Pancreas (tissue), 10 donors: ENCODE measurements around the gene HIF1A. TPM values are rescaled to one million over a fixed set of nuclear protein-coding genes. Genes with fewer than 3 reads are reported as not detected.
"Not testable (repeated sequence)": the region's sequence is repeated elsewhere in the genome, so short reads cannot be mapped to it uniquely, and the experiment has no call there.

ENCODE experiments used
- ATAC-seq, 4 donors: fragments of 200-7000 bp; cut with Tn5 transposase; one replicate each; pipeline versions ENCODE4 v1.8.0 to v1.9.1; 2020; ENCODE audit warnings: mild to moderate bottlenecking in 4 of 4, moderate library complexity in 4 of 4
- DNase-seq, 6 donors: peaks; one replicate each; pipeline ENCODE4 v3.0.0-alpha.2; 2020
- FAIRE-seq: peaks from 2 replicates; lab custom pipeline; 2012; peaks lifted over from hg19 to GRCh38; lab: Jason Lieb, UNC
- H3K27ac ChIP-seq, 4 donors: fragments of 200-600 bp; sonication (generic); 1 replicate in 3 of 4; 2 replicates in 1 of 4; pipeline versions ENCODE4 v1.5.0 to v1.8.0; 2020
- H3K27me3 ChIP-seq, 4 donors: fragments of 200-600 bp; one replicate each; pipeline ENCODE4 v1.8.0; 2021
- H3K36me3 ChIP-seq, 3 donors: fragments of 200-600 bp; sonication (generic) in 1 of 3; one replicate each; pipeline versions ENCODE4 v1.5.0 to v1.8.0; 2020 to 2021
- H3K4me1 ChIP-seq, 3 donors: fragments of 200-600 bp; one replicate each; pipeline ENCODE4 v1.8.0; 2021
- H3K4me3 ChIP-seq, 4 donors: fragments of 200-600 bp; sonication (generic) in 2 of 4; one replicate each; pipeline versions ENCODE4 v1.5.0 to v1.8.0; 2020 to 2021
- H3K9me3 ChIP-seq, 4 donors: fragments of 200-600 bp; one replicate each; pipeline ENCODE4 v1.8.0; 2021
- CTCF ChIP-seq, 4 donors: fragments of 200-600 bp; sonication (generic) in 3 of 4; IDR thresholded peaks; one replicate each; pipeline versions ENCODE4 v1.5.0 to v1.8.0; 2021; ENCODE audit warnings: antibody characterized with exemption in 4 of 4
- WGBS, 2 donors: extraction: QIAGEN DNeasy Blood & Tissue Kit; methylation state at CpG; one replicate each; pipeline ENCODE4 v1.1.7; 2013; 5-methylcytosine and 5-hydroxymethylcytosine counted together
- intact Hi-C, 3 donors: fragments of 100-400 bp; cut with DNase I; formaldehyde crosslinking; loops; one replicate each; pipeline versions ENCODE4 v1.11.1 to v1.14.2; 2022
- polyA plus RNA-seq, 2 donors: library from polyadenylated mRNA; stranded (reverse); fragments of 200-250 nt; gene quantifications; one replicate each; pipeline ENCODE4 v1.2.3, GENCODE V29; 2013
- total RNA-seq, 6 donors: library from RNA; stranded (reverse); fragmentation: NEBNext Ultra II Directional in 4 of 6; extraction: Animal tissue kit (Norgen Biotek cat#: 25700) in 4 of 6; gene quantifications; one replicate each; pipeline versions ENCODE4 v1.2.1 to v1.2.4, GENCODE V29; 2021 to 2023
- donor health status: healthy with polysubstance abuse.
- donor health status: DM: no; HTN: no; CAD: no; lungs with moderate emphysema.
- donor health status: DM: no; HTN: no; CAD: no.
- donor health status: control.
- donor health status: control.
- donor health status: Bipolar disorder and iron deficiency.
- donor health status: DM: yes; HTN: yes; CAD: no.
- donor health status: DM: no; HTN: no; CAD: no.
- donor health status: DM: no; HTN: no; CAD: no.
- donor health status: DM: yes; HTN: yes; CAD: no.

Gene HIF1A
- total and polyA plus RNA-seq, 8 donors, result 10.6 to 97.4 (median 27.0) TPM

DNA sequence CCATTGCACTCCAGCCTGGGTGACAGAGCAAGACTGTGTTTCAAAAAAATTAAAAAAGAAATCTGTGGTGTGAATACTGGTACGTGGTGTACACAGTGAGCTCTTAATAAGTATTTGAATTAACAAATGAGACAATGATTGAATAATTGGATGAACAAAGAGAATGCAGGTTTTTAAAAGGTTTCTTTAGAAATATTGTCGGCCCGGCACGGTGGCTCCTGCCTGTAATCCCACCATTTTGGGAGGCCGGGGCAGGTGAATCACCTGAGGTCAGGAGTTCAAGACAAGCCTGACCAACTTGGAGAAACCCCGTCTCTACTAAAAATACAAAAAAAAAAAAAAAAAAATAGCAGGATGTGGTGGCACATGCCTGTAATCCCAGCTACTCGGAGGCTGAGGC, 6.6 kb downstream of the HIF1A start:
- no peak overlapping the region for H3K27ac ChIP-seq
- no peak for DNase-seq
- H3K4me1 ChIP-seq, result peaks cover 0 to 29% (median 17%) of the 10 kb centered on the region in 3 donors
- no peak for FAIRE-seq
- TF ChIP-seq CTCF (IDR thresholded peaks at IDR 0.05), result no peak
- H3K9me3 ChIP-seq, result no peaks in the 10 kb centered on the region
- ATAC-seq, result no peak
- no peak overlapping the region for H3K4me3 ChIP-seq
- WGBS, 2 donors, result 82 to 90% methylated on average over 7 of the region's 7 CpGs
- intact Hi-C loops, result no loop called here
- no peaks in the 10 kb centered on the region for H3K27me3 ChIP-seq
- H3K36me3 ChIP-seq, result no peaks in the 10 kb centered on the region

DNA sequence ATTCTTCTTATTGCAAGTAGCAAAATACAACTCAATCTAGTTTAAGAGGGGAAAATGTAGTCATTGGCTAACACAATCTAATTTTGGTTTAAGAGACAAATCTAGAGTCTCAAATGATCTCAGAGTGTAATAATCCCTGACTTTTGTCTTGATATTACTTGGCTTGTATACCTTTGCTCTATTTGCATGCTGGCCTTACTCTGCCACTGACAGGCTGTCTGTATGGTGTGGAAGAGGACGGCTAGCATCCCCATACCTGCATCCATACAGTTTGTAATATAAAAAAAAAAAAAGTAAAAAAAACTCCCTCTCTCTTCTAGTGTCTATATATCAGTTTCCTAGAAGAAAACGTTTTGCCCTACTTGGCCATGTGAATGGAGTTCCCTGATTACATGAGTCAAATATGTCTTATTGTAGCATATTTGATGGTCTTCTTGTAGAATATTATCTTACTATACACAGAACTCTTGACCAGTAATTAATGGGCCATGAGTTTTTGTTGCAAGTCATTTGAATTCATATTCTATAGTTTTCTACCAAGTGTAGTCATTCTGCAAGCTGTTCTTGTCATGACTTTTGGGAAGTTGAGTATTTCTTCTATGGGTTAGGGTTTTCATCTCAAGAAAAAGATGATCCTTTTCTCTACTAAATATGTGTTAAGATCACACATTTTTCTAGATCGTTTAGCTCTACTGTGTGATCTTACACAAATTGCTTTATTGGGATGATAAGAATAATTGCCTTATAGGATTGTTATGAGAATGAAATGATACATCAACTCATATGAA, 8.2 kb downstream of the HIF1A start:
- Histone ChIP-seq H3K9me3 (no peaks in the 10 kb centered on the region), H3K4me3 (no peak overlapping the region), H3K27me3 (no peaks in the 10 kb centered on the region), H3K27ac (no peak overlapping the region), H3K36me3 (no peaks in the 10 kb centered on the region), H3K4me1 (peaks cover 0 to 25% (median 8%) of the 10 kb centered on the region in 3 donors)
- no peak for FAIRE-seq
- no peak for TF ChIP-seq CTCF (IDR thresholded peaks at IDR 0.05)
- WGBS, 2 donors, result 50 to 52% methylated on average over 3 of the region's 3 CpGs
- no peak for ATAC-seq
- DNase-seq, result no peak
- intact Hi-C loops, result no loop called here

DNA sequence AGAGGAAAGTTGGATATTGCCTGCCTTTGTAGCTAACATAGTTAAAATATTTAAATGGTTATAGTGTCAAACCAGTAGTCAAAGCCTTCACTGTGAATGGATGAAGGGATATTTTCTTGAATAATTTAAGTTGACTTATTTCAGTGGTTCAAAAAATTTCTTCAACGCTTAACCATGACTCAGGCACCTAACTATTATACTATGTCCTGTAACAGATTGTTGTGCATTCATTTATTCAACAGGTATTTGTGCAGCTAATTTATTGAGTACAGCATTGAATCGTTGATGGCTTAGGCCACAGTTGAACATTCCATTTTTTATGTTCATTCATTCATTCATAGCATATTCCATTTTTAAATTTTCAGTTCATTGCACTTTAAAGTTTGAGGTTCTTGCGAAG, 9.2 kb downstream of the HIF1A start:
- Histone ChIP-seq H3K27ac (no peak overlapping the region), H3K4me3 (no peak overlapping the region), H3K4me1 (peaks cover 0 to 28% (median 6%) of the 10 kb centered on the region in 3 donors), H3K27me3 (no peaks in the 10 kb centered on the region), H3K36me3 (no peaks in the 10 kb centered on the region), H3K9me3 (no peaks in the 10 kb centered on the region)
- WGBS, 2 donors, result 88 to 90% methylated on average over 3 of the region's 3 CpGs
- intact Hi-C loops, result no loop called here
- no peak for ATAC-seq
- FAIRE-seq, result no peak
- no peak for TF ChIP-seq CTCF (IDR thresholded peaks at IDR 0.05)
- no peak for DNase-seq

DNA sequence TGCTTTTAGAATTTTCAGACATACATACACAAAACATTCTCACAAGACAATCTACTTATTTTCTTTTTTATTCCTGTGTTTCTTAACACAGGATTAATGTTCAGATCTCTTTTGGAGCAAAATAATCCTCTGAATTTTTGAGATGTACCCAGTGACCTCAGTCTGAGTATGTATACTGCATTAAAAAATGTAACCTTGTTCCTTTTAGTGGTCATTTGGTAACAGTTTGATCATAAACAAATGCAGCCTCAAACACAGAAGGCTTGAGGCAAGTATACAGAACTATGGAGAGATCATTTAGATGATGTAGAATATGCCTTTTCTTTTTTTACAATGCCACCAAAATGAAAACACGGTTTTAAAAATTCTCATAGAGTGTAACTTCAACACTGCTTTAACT, 9.7 kb downstream of the HIF1A start:
- no peak for TF ChIP-seq CTCF (IDR thresholded peaks at IDR 0.05)
- ATAC-seq (no peak), DNase-seq (no peak), FAIRE-seq (no peak)
- Histone ChIP-seq H3K27ac (no peak overlapping the region), H3K36me3 (no peaks in the 10 kb centered on the region), H3K4me1 (peaks cover 0 to 29% (median 1%) of the 10 kb centered on the region in 3 donors), H3K27me3 (no peaks in the 10 kb centered on the region), H3K9me3 (no peaks in the 10 kb centered on the region), H3K4me3 (no peak overlapping the region)
- 79 to 94% methylated on average over 1 of the region's 1 CpG for WGBS, 2 donors
- intact Hi-C loops, result no loop called here

GRCh38 chr14:61706096-61706690, 10.9 kb downstream of the HIF1A start:
- no peak for DNase-seq
- H3K36me3 ChIP-seq, result no peaks in the 10 kb centered on the region
- intact Hi-C loops, result no loop called here
- no peak for FAIRE-seq
- WGBS, 2 donors, result 64 to 77% methylated on average over 3 of the region's 3 CpGs
- no peak overlapping the region for H3K4me3 ChIP-seq
- TF ChIP-seq CTCF (IDR thresholded peaks at IDR 0.05), result no peak
- no peak overlapping the region for H3K27ac ChIP-seq
- H3K4me1 ChIP-seq, result peaks cover 0 to 28% (median 0%) of the 10 kb centered on the region in 3 donors
- no peaks in the 10 kb centered on the region for H3K9me3 ChIP-seq
- no peak for ATAC-seq
- H3K27me3 ChIP-seq, result no peaks in the 10 kb centered on the region

- H3K4me3 ChIP-seq, ATAC-seq, H3K27ac ChIP-seq, H3K9me3 ChIP-seq, FAIRE-seq, H3K36me3 ChIP-seq, DNase-seq, H3K27me3 ChIP-seq, intact Hi-C loops: not testable (repeated sequence)
- peaks cover 0 to 42% (median 12%) of the 10 kb centered on the region in 3 donors for H3K4me1 ChIP-seq
- WGBS, 2 donors, result 94 to 95% methylated on average over 2 of the region's 4 CpGs
Observed at GRCh38 chr14:61707774-61708173, 12.5 kb downstream of the HIF1A start.

DNA sequence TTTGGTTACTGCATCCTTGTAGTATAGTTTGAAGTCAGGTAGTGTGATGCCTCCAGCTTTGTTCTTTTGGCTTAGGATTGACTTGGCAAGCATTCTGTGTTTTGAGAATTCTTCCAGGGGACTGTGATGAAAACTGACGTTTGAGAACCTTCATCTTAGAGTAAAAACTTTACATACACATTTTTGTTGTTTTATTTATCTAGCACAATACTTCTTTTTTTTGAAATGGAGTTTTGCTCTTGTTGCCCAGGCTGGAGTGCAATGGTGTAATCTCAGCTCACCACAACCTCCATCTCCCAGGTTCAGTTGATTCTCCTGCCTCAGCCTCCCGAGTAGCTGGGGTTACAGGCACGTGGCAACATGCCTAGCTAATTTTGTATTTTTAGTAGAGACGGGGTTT, 13.4 kb downstream of the HIF1A start:
- ATAC-seq, H3K4me3 ChIP-seq, DNase-seq, H3K9me3 ChIP-seq, H3K36me3 ChIP-seq, FAIRE-seq, intact Hi-C loops, H3K27ac ChIP-seq, H3K27me3 ChIP-seq: not testable (repeated sequence)
- H3K4me1 ChIP-seq, result peaks cover 0 to 46% (median 15%) of the 10 kb centered on the region in 3 donors
- 64 to 73% methylated on average over 4 of the region's 4 CpGs for WGBS, 2 donors
